Activated gamma-delta T cell treated with anti-CD3 and anti-CD28 coated beads, Interleukin-2, amount 50 U/mL, for 16 hours (primary cell): ENCODE measurements around the gene SALL1.

Experiments used
- DNase-seq: peaks from one replicate; pipeline ENCODE4 v3.0.0-alpha.2; 2020; ENCODE audit warnings: low read depth

Gene SALL1

GRCh38 chr16:51111759-51112158 is 39.3 kb downstream of the SALL1 start:
- DNase-seq = no peak

GRCh38 chr16:51110700-51111157 is 40.3 kb downstream of the SALL1 start:
- DNase-seq = no peak

GRCh38 chr16:51109173-51109572 is 41.9 kb downstream of the SALL1 start:
- no peak for DNase-seq

- no peak for DNase-seq
Observed at GRCh38 chr16:51107742-51108141, 43.3 kb downstream of the SALL1 start.

GRCh38 chr16:51106535-51106934 is 44.5 kb downstream of the SALL1 start:
- DNase-seq = no peak

GRCh38 chr16:51103590-51103989 is 47.5 kb downstream of the SALL1 start:
- no peak for DNase-seq

GRCh38 chr16:51097729-51098128 is 53.3 kb downstream of the SALL1 start:
- DNase-seq = no peak

GRCh38 chr16:51095890-51096626 is 55.0 kb downstream of the SALL1 start:
- DNase-seq = no peak

- DNase-seq = no peak
Observed at GRCh38 chr16:51095084-51095881, 55.8 kb downstream of the SALL1 start.

- no peak for DNase-seq
Observed at GRCh38 chr16:51093726-51094280, 57.3 kb downstream of the SALL1 start.
